Measurements from ENCODE around the gene TRIM41.
A peak's percentile ranks its signal among the peaks of the same experiment; 100 is the strongest.
"Not testable (repeated sequence)": the region's sequence is repeated elsewhere in the genome, so short reads cannot be mapped to it uniquely, and the experiment has no call there.

Gene TRIM41

DNA sequence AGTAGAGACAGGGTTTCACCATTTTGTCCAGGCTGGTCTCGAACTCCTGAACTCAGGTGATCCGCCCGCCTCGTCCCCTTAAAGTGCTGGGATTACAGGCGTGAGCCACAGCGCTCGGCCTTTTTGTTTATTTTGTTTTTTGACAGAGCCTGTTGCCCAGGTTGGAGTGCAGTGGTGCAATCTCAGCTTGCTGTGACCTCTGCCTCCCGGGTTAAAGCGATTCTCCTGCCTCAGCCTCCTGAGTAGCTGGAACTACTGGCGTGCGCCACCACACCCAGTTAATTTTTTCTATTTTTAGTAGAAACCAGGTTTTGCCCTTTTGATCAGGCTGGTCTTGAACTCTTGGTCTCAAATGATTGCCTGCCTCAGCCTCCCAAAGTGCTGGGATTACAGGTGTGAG is 12.9 kb upstream of the TRIM41 start:
- not testable (repeated sequence) for DNase-seq (ENCODE audit: low read depth in 4 of 4, low spot score in 1 of 4)

DNA sequence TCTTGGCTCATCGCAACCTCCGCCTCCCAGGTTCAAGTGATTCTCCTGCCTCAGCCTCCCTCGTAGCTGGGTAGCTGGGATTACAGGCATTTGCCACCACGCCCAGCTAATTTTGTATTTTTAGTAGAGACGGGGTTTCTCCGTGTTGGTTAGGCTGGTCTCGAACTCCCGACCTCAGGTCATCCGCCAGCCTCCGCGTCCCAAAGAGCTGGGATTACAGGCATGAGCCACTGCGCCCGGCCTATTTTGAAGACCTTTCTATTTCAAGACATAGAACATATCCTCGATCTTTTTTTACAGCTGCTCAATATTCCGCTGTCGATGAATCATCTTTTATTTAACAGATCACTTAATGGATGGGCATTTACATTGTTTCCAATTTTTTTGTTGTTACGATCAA is 12.4 kb upstream of the TRIM41 start:
- not testable (repeated sequence) for DNase-seq (ENCODE audit: low read depth in 4 of 4, low spot score in 1 of 4)

DNA sequence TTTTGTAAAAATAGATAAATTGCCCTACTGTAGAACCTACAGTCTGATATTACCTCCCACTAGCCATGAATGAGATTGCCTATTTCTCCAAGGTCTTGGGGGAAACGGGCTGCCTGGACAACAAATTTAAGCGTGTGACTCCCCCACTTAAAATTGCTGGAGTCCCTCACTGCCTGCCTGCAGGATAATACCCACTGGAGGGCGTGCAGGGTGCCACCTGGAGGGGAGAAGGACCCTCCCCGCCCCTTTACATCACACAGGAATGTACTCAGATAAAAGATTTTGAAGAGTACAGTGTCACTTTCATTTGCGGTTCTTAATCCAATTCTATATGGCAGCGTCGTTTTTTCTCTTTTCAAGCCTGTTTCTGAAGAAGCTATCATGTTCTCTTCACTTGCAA is 11.9 kb upstream of the TRIM41 start:
- no peak for DNase-seq (ENCODE audit: low read depth in 4 of 4, low spot score in 1 of 4)

DNA sequence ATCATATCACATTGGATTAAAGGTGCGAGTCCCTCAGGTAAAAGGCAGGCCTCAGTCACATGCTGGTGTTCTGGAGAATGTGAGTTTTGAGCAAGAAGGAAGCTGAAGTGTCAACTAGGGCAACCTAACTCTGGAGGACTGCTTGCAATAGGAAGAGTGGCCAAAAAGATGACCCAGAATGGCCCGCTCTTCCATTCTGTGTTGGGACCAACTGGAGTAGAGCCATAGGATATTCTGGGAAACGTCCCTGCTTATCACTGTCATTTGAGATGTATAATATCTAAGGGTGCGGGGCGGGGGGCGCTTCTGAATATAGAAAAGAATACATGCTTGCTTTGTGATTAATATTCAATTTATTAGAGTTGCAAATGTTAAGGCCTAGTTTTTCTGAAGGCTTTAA is 11.0 kb upstream of the TRIM41 start:
- no peak for DNase-seq (ENCODE audit: low read depth in 4 of 4, low spot score in 1 of 4)

DNA sequence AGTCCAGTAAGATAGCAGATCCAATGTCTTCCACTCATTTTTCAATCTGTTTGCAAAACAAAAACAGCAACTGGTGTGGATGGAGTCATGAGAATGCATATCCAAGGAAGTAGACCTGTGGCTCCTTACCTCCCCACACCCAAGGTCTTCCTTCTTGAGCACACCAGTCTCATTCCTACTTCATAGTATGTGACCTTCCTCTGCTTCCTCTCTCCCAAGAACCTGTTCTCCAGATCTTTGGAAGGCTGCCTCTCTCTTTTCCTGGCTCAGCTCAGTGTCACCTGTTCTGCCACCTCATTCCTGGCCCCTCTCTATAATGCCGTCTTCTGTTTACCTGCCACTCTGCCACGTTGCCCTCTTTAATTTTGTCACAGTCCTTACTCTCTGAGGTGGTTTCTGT is 10.1 kb upstream of the TRIM41 start:
- no peak for DNase-seq (ENCODE audit: low read depth in 4 of 4, low spot score in 1 of 4)

DNA sequence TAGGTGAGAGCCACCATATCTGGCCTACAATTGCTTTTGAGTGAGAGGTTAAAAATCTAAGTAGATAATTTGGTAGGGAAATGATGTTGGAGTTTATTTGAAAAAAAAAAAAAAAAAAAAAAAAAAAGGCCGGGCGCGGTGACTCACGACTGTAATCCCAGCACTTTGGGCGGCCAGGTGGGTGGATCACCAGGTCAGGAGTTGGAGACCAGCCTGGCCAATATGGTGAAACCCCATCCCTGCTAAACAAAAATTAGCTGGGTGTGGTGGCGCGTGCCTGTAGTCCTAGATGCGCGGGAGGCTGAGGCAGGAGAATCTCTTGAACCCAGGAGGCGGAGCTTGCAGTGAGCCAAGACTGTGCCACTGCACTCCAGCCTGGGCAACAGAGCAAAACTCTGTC is 8.8 kb upstream of the TRIM41 start:
- not testable (repeated sequence) for DNase-seq (ENCODE audit: low read depth in 4 of 4, low spot score in 1 of 4)

DNA sequence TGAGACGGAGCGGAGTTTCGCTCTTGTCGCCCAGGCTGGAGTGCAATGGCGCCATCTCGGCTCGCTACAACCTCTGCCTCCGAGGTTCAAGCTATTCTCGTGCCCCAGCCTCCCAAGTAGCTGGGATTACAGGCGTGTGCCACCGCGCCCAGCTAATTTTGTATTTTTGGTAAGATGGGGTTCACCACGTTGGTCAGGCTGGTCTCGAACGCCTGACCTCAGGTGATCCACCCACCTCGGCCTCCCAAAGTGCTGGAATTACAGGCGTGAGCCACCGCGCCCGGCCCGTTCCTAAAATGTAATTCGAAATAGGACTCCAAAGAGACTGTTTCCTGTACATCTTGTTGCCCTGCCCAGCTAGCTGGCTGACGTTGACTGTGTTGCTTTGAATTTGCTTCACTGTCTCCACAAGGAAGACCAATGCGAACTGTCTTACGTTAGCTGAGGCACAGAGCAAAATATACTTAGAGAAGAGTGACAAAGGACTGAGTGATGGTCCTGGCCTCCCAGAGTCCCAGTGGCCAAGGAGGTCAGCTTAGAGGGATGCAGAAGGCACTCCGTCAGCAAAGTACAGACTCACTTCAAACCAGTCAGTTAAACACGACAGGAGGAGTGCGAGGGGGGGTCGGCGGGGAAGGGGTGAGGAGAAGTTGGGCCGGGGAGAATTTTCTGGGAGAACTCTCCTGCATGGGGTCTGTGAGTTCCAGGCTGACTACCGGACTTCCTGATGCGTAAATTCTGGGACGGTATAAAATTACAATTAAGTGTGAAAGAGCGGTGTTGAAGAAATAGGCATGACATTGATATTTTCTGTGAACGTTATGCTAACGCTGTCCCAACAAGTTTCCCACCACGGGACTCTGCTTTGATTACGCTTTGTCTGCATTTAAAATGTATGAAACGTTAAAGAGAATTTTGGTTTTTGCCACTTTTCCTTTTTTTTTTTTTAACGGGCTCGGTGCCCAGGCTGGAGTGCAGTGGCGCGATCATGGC is 6.8 kb upstream of the TRIM41 start:
- DNase-seq (ENCODE audit: low read depth in 4 of 4, low spot score in 1 of 4): no peak

DNA sequence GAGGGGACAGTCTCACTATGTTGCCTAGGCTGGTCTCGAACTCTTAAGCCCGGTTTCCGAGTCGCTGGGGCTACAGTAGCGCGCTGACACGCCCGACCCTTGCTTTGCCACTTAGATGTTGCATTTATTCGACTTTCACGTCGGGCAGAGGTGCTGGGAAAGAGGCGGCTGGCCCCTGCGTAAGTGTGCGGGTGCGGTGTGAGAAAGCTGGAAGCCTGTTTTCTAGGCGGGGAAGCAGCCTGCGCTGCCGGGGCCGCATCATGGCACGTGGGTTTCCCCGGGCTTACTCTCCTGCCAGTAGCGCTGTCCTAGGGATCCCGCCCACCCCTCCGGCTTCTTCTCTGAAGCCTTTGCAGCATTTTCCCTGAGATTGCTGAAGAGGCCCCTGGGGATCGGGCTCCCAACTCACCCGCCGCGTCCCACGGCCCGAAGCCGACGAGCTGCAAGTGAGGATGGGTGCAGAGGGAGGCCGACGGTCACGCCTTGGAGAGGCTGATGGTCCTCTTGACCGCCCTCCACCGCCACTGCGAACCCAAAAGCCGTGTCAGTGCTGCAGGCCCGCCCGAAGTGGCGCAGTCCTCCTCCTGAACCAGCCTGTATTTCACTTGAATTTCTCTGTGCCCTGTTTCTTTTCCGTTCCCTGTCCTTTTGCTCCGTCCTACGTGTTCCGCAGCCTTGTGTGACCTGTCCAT is 5.8 kb upstream of the TRIM41 start:
- DNase-seq (ENCODE audit: low read depth in 4 of 4, low spot score in 1 of 4): no peak

DNA sequence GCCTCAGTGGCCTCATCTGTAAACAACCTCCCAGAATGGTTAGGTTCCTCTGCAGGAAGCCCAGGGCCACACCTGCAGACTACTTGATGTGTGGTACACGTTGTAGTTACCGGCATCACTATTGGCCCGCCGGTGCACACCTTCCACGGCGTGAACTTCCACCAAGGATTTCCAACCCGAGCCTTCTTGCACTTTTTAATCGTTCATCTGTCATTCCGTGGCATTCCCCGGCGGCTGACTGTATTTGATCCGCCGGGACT is 5.3 kb upstream of the TRIM41 start:
- DNase-seq (ENCODE audit: low read depth in 4 of 4, low spot score in 1 of 4): no peak

DNA sequence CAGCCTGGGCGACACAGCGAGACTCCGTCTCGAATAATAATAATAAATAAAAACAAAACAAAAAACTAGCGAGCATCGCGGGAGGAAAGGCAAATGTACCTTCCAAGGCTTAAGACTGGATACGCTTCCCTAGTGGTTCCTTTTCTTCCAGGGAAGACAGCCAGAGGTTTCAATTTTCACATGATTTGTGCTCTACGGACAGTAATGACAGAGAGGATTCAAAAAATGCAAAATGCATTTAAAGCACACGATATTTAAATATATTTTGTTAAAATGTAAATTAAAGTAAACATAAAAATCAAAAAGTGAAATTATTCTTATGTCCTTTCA is 4.3 kb upstream of the TRIM41 start:
- no peak for DNase-seq (ENCODE audit: low read depth in 4 of 4, low spot score in 1 of 4)

DNA sequence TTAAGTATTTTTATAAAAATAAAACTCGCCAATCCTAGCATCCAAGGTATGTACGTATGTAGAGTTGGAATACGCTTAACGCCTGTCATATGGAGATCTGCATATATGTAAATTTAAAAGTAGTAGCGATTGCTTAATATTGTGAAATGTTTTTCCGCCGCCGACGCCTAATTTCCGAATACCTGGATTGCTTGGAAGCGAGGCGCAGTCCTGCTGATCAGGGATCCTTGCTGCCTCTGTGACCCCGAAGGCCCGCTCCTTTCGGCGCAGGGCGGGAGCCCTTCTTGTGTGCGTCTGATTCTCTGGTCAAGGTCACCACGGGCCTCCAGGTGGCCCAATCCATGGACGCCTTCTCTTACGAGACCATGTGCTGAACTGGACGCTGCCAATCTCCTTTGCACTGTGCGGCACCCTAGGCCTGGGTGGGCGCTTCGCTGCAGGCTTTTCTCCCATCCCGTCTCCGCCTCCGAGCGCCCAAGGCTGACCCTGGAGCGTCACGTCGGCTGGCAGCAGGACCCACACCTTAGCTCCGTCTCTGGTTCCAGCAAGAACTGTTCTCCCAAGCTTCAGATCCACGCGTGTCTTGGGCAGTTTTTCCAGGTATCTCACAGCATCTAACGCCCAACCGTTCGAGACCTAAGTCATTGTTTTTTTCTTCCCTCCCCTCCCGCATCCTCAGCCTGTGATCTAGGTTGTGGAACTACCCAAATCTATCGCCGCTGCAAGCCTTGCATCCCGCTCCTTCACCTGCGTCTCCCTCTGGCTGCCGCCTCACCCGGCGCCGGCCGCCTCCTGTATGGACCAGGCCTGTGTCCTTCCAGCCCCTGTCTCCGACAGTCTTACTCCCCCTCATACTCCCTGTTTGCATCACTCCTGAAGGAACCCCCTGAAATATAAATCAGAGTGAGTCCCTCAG is 3.6 kb upstream of the TRIM41 start:
- no peak for DNase-seq (ENCODE audit: low read depth in 4 of 4, low spot score in 1 of 4)

DNA sequence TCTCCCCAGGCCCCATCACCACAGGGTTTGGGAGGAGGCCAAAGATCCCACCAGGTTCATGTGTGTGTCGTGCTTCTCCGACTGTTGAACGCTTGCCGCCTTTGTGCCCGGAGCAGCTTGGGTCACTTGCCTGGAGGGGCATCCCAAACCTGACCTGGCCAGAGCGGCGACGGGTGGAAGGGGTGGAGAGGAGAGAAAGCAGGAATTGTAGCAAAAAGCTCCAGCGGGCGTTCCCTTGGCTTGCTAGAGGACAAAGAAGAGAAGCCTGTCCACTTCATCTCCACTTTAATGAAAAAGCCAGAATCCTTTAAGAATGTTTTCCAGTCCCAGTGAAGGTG is 2.9 kb upstream of the TRIM41 start:
- DNase-seq (ENCODE audit: low read depth in 4 of 4, low spot score in 1 of 4): no peak

DNA sequence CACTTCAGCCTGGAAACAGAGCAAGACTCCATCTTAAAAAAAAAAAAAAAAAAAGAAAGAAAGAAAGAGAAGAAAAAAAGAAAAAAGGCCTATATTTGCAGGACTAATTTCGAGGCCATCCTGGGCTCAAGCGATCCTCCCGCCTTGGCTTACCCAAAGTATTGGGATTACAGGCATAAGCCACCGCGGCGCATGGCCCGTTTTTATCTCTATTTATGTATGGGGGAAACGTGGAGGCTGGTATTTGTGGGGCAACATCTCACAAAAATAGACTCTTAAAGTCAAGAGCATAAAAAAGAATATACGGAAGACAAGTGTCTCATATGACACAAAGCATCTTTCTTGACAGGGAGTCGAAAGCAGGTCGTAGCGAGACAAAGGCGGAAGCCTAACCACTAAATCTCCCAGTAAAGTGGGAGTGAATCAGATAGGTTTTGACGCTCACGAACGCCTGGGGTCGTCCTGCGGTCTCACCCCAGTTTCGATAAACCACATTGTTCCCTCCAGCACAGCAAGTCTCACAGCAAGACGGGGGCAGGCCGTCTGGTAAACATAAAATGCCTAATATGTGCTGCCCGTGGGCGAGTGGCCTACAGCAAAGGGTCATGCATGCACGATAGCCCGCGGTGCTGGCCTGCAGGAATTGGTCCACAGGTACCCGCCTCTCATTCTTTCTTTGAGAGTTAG is 1.8 kb upstream of the TRIM41 start:
- no peak for DNase-seq (ENCODE audit: low read depth in 4 of 4, low spot score in 1 of 4)

DNA sequence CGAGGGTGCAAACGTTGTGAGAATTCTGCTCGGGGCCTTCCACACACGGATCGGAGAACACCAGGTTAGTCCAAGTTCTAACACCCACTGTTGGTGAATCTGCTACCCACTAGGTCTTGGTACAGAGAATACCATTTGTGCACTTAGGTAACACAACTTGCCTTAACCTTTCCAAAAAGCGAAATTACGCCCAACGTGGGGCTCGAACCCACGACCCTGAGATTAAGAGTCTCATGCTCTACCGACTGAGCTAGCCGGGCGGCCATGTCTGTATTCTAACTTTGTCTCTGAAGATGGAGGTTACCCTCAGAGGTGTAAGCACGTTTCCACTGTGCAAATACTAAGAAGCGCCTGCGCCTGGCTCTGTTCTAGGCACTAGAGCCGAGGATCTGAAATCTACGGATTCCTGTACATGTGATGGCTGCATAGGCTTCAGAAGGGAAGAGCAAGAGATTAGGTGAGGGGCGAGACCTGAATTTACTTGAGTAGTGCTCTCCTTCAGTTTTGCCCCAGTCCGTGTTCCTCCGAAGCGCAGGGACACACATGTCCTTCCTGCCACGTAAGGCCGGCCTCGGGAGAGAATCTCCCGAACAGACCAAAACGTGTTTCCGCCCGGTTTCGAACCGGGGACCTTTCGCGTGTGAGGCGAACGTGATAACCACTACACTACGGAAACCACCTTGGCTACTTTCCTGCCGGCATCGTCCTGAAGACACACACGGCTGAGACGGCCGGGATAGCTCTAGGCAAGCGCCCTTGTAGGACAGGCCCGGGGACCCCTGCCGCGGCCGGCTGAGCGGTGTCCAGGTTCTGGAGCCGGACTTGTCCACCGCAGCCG is 1.1 kb upstream of the TRIM41 start:
- DNase-seq (ENCODE audit: low read depth in 4 of 4, low spot score in 1 of 4): peak; percentile 90 to 99 (median 95)

DNA sequence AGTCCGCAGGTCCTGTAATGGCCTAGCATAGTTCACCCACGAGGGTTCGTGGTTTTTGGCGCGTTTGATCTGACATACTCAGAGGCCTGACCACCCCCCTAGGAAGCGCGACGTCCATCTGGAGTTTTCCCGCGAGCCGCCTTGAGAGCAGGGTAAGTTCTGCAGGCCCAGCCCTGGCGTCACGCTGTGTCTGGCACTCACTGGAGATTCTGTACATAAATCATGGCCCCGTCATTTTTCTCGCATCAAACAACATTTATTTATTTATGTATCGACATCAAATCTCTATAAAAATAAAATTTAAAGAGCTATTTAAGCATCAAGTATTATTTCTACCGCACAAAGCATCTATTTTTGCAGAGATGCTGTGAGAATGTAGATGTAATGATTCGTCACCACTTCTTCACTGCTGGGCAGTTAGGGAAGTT is 437 bp upstream of the TRIM41 start:
- DNase-seq (ENCODE audit: low read depth in 4 of 4, low spot score in 1 of 4): no peak

DNA sequence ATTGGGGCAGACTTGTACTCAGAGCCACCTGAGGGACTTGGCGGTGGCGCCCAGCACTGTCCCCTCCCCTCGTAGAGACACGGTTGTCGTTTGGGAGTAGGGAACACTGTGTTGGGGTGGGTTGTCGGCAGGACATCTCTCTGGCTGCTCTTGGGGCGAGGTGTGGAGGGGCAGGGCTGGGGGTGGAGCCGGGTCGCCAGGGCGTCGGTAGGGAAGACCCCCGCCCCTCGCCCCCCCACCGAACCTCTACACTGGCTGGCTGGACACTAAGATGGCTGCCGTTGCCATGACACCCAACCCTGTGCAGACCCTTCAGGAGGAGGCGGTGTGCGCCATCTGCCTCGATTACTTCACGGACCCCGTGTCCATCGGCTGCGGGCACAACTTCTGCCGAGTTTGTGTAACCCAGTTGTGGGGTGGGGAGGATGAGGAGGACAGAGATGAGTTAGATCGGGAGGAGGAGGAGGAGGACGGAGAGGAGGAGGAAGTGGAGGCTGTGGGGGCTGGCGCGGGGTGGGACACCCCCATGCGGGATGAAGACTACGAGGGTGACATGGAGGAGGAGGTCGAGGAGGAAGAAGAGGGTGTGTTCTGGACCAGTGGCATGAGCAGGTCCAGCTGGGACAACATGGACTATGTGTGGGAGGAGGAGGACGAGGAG is 778 bp downstream of the TRIM41 start:
- DNase-seq (ENCODE audit: low read depth in 4 of 4, low spot score in 1 of 4): no peak

DNA sequence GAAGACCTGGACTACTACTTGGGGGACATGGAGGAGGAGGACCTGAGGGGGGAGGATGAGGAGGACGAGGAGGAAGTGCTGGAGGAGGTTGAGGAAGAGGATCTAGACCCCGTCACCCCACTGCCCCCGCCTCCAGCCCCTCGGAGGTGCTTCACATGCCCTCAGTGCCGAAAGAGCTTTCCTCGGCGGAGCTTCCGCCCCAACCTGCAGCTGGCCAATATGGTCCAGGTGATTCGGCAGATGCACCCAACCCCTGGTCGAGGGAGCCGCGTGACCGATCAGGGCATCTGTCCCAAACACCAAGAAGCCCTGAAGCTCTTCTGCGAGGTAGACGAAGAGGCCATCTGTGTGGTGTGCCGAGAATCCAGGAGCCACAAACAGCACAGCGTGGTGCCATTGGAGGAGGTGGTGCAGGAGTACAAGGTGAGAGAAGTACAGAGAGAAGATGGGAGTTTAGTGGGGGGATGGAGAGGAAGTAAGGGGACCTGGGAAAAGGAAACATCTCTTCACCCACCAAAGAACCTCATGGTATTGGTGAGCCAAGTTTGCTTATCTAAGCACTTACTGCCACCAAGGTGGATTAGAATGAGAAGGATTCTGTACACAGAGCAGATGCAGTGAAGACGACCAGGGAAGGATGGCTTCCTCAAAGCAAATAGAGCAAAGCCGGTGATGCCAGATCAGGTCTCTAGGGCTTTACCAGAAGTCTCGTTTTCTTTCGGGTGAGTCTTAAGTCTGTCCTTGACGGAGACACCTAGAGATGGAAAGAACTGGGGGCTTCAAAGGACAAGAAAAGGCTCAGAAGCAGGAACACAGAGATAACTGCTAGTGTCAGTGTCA is 1.5 kb downstream of the TRIM41 start:
- DNase-seq (ENCODE audit: low read depth in 4 of 4, low spot score in 1 of 4): no peak

DNA sequence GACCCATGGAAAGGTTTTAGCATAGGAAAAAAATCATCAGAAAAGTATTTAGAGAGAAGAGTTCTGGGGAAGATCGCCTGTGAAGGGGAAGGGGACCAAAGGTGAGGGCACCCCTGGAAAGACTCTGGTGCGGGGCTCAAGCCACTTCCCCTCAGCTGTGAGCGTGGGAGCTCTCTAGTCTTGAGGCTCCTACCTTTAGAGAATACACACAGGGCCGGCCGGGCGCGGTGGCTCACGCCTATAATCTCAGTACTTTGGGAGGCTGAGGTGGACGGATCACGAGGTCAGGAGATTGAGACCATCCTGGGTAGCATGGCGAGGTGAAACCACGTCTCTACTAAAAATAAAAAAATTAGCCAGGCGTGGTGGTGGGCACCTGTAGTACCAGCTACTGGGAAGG is 6.9 kb downstream of the TRIM41 start:
- no peak for DNase-seq (ENCODE audit: low read depth in 4 of 4, low spot score in 1 of 4)

DNA sequence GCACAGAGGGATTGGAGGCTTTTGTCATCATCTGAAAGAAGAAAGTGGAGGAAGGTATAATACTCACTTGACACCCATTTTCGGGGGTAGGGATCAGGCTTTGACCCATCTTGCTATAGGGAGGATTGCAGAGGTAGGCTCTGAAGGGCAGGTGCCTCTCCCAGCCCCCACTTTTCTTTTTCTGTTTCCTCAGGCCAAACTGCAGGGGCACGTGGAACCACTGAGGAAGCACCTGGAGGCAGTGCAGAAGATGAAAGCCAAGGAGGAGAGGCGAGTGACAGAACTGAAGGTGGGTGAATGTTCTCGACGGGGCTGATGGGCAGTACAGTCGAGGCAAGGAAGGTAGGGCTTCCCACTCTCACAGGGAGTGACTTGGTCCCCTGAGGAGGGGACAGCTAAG is 7.5 kb downstream of the TRIM41 start:
- DNase-seq (ENCODE audit: low read depth in 4 of 4, low spot score in 1 of 4): no peak

All from stimulated activated CD4-positive, alpha-beta T cell treated with anti-CD3 and anti-CD28 coated beads, Interleukin-1b, Interleukin-23, amount 100 ng/mL, for 24 hours (primary cell).